HG02763 (cell line): Measurements from ENCODE around the gene SEPTIN2.
"Not testable (repeated sequence)": the region's sequence is repeated elsewhere in the genome, so short reads cannot be mapped to it uniquely, and the experiment has no call there.

Experiments
- ATAC-seq: cut with Tn5 transposase; IDR thresholded peaks from one replicate; pipeline ENCODE4 v1.9.1; 2021; ENCODE audit warnings: mild to moderate bottlenecking, moderate library complexity; ENCODE audit not compliant: unreplicated experiment

The SEPTIN2 gene

GRCh38 chr2:241378816-241379215 lies 63.1 kb downstream of the SEPTIN2 start:
- ATAC-seq = no peak

DNA sequence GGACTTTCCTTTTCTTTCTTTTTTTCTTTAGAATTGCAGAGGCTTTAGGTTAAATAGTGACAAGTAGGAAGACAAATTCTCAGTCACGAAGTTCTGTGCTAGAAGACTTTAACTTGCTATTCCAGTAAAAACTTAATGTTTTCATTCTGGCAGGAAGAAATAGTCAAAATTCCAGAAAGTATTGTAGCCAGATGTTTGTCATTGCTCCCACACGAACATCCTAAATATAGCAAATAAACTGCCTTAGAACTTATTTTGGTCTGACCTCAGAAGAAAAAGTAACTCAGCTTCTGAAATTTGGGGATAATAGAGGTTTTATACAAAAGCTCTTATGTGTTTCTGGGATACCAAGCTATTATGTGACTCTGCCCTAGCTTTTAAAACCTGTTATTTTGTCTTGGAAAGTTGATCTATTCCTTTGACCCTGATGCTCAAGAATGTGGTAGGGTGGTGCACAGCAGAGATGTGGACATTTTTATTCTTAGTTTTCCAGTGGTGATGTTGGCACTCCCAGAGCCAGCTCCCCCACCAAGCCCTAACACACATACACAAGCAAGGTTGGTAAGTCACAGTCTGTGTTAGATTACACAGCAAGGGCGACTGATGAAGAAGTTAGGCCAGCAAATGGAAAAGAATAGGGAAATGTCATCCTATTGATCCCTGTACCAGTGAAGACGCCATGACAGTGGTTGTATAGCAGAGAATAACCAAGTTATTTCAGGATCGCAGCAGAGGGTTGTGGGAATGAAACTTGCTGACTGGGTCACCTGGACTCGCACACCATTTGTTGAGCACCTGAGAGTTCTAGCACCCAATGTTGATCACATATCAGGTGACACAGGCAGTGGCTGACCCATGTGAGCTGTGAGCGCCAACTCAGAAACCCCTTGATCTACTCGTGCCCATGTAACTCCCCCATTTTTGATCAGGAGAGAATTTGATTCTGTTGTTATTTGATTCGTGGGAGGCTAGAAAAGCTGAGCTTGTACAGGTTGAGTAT lies 64.1 kb downstream of the SEPTIN2 start:
- no peak for ATAC-seq

DNA sequence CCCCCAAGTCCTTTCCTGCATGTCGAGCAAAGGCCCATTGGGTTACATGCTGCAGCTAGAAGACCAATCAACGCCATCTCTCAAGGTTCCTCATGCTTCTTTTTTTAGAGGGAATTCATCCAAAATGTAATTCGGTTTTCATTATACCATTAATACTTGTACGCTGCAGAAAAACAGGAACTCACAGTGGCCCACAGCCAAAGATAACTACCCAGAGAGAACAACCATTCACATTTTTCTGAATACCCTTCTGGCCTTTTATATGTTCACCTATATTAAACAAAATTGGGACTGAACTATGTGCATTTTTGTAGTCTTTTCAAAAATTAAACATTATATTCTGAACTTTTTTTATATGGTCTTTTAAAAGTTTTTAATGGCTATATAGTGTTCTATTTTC lies 66.1 kb downstream of the SEPTIN2 start:
- ATAC-seq = no peak

GRCh38 chr2:241385450-241385849 lies 69.7 kb downstream of the SEPTIN2 start:
- not testable (repeated sequence) for ATAC-seq

GRCh38 chr2:241386519-241386918 lies 70.8 kb downstream of the SEPTIN2 start:
- ATAC-seq = no peak

GRCh38 chr2:241389697-241390096 lies 74.0 kb downstream of the SEPTIN2 start:
- no peak for ATAC-seq

GRCh38 chr2:241390301-241391206 lies 74.8 kb downstream of the SEPTIN2 start:
- ATAC-seq = peak; percentile 61

GRCh38 chr2:241391892-241392665 lies 76.4 kb downstream of the SEPTIN2 start:
- no peak for ATAC-seq

DNA sequence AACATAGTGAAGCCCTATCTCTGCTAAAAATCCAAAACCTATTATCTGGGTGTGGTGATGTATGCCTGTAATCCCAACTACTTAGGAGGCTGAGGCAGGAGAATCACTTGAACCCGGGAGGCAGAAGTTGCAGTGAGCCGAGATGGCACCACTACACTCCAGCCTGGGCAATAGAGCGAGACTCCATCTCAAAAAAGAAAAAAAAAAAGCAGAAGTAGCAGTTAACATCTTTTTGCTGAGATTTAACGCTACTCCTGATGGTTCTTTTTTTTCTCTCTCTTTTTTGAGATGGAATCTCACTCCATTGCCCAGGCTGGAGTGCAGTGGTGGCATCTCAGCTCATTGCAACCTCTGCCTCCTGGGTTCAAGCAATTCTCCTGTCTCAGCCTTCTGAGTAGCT lies 77.0 kb downstream of the SEPTIN2 start:
- ATAC-seq = not testable (repeated sequence)

DNA sequence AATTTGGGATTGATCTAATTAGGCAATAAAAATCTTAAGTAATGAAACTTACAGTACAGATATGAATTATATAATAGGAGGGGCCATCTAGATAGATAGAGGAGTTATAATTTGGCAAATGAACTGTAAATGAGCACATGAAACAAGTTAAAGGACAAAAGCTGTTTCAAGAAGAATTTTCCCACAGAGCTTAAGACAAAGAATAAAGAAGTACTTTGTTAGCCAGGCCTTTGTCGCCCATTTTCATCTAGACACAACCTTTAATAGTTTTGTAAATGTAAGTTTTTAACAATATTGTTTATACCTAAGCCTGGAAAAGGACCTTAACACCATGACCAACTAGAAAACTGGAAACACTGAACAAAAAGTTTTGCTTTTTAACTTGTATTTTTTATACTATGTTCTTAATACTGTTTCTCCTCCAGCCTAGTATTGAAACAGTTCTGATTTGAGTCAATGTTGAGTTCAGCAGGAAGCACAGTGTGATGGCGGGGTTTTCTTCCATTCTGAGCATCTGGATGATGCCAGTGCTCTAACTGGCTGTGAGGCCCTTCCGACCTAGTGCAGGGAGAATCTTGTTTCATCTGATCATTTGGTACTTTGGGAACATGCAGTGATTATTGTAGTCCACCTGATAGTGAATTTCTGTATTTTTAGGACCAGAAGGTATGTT lies 77.9 kb downstream of the SEPTIN2 start:
- no peak for ATAC-seq

DNA sequence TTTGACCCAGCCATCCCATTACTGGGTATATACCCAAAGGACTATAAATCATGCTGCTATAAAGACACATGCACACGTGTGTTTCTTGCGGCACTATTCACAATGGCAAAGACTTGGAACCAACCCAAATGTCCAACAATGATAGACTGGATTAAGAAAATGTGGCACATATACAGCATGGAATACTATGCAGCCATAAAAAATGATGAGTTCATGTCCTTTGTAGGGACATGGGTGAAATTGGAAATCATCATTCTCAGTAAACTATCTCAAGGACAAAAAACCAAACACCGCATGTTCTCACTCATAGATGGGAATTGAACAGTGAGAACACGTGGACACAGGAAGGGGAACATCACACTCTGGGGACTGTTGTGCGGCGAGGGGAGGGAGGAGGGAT lies 81.1 kb downstream of the SEPTIN2 start:
- ATAC-seq = not testable (repeated sequence)

DNA sequence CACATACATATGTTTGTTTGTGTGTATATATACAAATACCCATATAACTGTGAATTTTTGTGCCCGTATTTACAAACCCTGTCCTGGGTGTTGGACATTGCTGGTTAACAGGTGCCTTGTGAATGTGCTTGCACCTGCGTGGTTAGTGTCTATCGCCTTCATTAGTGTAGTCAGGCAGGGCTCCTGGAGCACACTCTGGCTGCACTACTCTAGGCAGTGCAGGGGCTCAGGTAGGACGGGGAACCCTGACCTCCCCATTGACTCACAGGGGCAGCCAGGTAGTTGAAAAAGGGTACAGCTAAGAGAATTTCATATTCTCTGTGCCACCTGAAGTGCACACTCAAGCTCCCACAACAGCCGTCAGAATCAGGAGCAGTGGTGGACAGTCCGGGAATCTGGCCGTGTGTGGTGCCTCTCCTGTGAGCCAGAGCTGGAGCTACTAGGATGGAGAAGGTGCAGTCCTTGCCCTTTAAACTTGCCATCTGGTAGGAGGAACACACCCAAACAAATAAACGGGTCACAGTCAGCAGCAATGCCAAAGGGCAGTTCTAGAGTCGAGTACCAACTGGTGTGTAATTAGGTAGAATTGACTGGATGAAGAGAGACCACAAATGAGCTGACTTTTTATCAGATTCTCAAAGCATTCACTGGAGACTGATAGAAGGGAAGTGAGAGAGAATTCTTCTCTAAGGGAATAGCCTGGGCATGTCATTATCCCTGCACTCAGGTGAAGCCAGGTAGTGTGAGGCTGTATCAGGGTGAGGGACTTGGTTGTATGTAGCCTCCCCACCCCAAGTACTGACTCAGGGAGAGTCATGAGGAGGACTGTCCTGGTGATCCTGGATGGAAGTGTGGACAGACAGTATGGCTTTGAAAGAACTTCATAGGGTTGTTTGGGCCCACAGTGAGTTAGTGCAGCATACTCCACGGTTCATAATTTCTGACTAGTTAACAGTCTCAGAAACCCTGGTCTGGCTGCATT lies 84.5 kb downstream of the SEPTIN2 start:
- ATAC-seq = no peak
